Activated T-helper 2 cell treated with anti-CD3 and anti-CD28 coated beads, Interferon-gamma antibody, Interleukin-2, Interleukin-4, amounts not matched to agents 10 μg/mL and 5 μg/mL and 100 μg/mL, durations not matched to agents 14 hours and 24 hours and 36 hours (primary cell): Measurements from ENCODE around the gene UTP15. TPM values are rescaled to one million over a fixed set of nuclear protein-coding genes. Genes with fewer than 3 reads are reported as not detected.
A peak's percentile ranks its signal among the peaks of the same experiment; 100 is the strongest.

ENCODE experiments used
- DNase-seq: peaks from one replicate; pipeline ENCODE4 v3.0.0; 2021; ENCODE audit warnings: low spot score
- H3K27ac Mint-ChIP-seq: one replicate; pipeline ENCODE4 v1.8.0; 2021; ENCODE audit warnings: mixed read lengths
- H3K27me3 Mint-ChIP-seq: one replicate; pipeline ENCODE4 v1.8.0; 2021; ENCODE audit warnings: low read depth, mixed read lengths
- H3K36me3 Mint-ChIP-seq: one replicate; pipeline ENCODE4 v1.8.0; 2021; ENCODE audit warnings: low read depth, mixed read lengths
- H3K4me1 Mint-ChIP-seq: one replicate; pipeline ENCODE4 v1.8.0; 2021; ENCODE audit warnings: low read depth, mixed read lengths
- H3K4me3 Mint-ChIP-seq: one replicate; pipeline ENCODE4 v1.8.0; 2021; ENCODE audit warnings: low read depth, mild to moderate bottlenecking, moderate library complexity, mixed read lengths
- H3K9me3 Mint-ChIP-seq: one replicate; pipeline ENCODE4 v1.8.0; 2021; ENCODE audit warnings: mixed read lengths
- intact Hi-C: fragments of 100-400 bp; cut with micrococcal nuclease; formaldehyde crosslinking; loops from one replicate; pipeline ENCODE4 v1.15.1; 2023
- total RNA-seq: library from RNA; stranded (reverse); gene quantifications from 2 replicates; pipeline ENCODE4 v1.2.3, GENCODE V29; 2022

The UTP15 gene
- 46.0 and 47.0 TPM in 2 replicates for total RNA-seq

GRCh38 chr5:73565139-73565968 is at the start of gene UTP15, which contains the start of gene ANKRA2:
TSS of gene UTP15 (plus strand) at chr5:73565743. CDS start at chr5:73567345, 1,602 bp downstream.
TSS of gene ANKRA2 (minus strand) at chr5:73565639. CDS start at chr5:73562881, 2,758 bp downstream.
- Mint-ChIP-seq H3K4me1 (peaks cover 25% of the 10 kb centered on the region), H3K27me3 (no peaks in the 10 kb centered on the region), H3K9me3 (no peaks in the 10 kb centered on the region), H3K36me3 (peaks cover 31% of the 10 kb centered on the region), H3K27ac (peak within 1 kb of the TSS; percentile 95), H3K4me3 (peak within 1 kb of the TSS; percentile 96)
- peak; percentile 97 for DNase-seq
- intact Hi-C loops = loop anchor here (1.0 to 2.0 kb wide), 2 partner anchors 67 to 1201 kb away; partner anchors contain the start of genes BTF3, GFM2 and NSA2

GRCh38 chr5:73519531-73520283 is 45.8 kb upstream of the UTP15 start:
- Mint-ChIP-seq H3K9me3 (no peaks in the 10 kb centered on the region), H3K27ac (peak overlapping the region; percentile 28), H3K4me3 (peak overlapping the region; percentile 21), H3K4me1 (peaks cover 8% of the 10 kb centered on the region), H3K36me3 (no peaks in the 10 kb centered on the region), H3K27me3 (no peaks in the 10 kb centered on the region)
- peak; percentile 70 for DNase-seq
- intact Hi-C loops = loop anchor here (1.0 to 2.0 kb wide), 2 partner anchors 18 to 21 kb away; partner anchors contain the start of gene BTF3

- H3K9me3 Mint-ChIP-seq = no peaks in the 10 kb centered on the region
- peaks cover 7% of the 10 kb centered on the region for H3K27me3 Mint-ChIP-seq
- H3K4me3 Mint-ChIP-seq = no peak overlapping the region
- peaks cover 8% of the 10 kb centered on the region for H3K4me1 Mint-ChIP-seq
- H3K27ac Mint-ChIP-seq = no peak overlapping the region
- H3K36me3 Mint-ChIP-seq = no peaks in the 10 kb centered on the region
- DNase-seq = no peak
- intact Hi-C loops = no loop called here
These were observed 42.6 kb upstream of the UTP15 start for GRCh38 chr5:73522989-73523388.

- Mint-ChIP-seq H3K27me3 (peaks cover 14% of the 10 kb centered on the region), H3K4me1 (peaks cover 8% of the 10 kb centered on the region), H3K9me3 (no peaks in the 10 kb centered on the region), H3K36me3 (no peaks in the 10 kb centered on the region), H3K27ac (no peak overlapping the region), H3K4me3 (no peak overlapping the region)
- no peak for DNase-seq
- intact Hi-C loops = no loop called here
These were observed 41.7 kb upstream of the UTP15 start for GRCh38 chr5:73523861-73524260.

- intact Hi-C loops = no loop called here
- Mint-ChIP-seq H3K4me1 (no peaks in the 10 kb centered on the region), H3K4me3 (no peak overlapping the region), H3K27ac (no peak overlapping the region), H3K9me3 (no peaks in the 10 kb centered on the region), H3K27me3 (peaks cover 21% of the 10 kb centered on the region), H3K36me3 (no peaks in the 10 kb centered on the region)
- no peak for DNase-seq
These were observed 39.8 kb upstream of the UTP15 start for GRCh38 chr5:73525606-73526203.

GRCh38 chr5:73528248-73528647 is 37.3 kb upstream of the UTP15 start:
- Mint-ChIP-seq H3K4me1 (no peaks in the 10 kb centered on the region), H3K9me3 (no peaks in the 10 kb centered on the region), H3K27ac (no peak overlapping the region), H3K27me3 (peaks cover 34% of the 10 kb centered on the region), H3K4me3 (no peak overlapping the region), H3K36me3 (no peaks in the 10 kb centered on the region)
- intact Hi-C loops = no loop called here
- DNase-seq = no peak

- no peaks in the 10 kb centered on the region for H3K4me1 Mint-ChIP-seq
- peaks cover 41% of the 10 kb centered on the region for H3K27me3 Mint-ChIP-seq
- H3K27ac Mint-ChIP-seq = no peak overlapping the region
- intact Hi-C loops = no loop called here
- no peak overlapping the region for H3K4me3 Mint-ChIP-seq
- DNase-seq = no peak
- no peaks in the 10 kb centered on the region for H3K9me3 Mint-ChIP-seq
- no peaks in the 10 kb centered on the region for H3K36me3 Mint-ChIP-seq
These were observed 36.5 kb upstream of the UTP15 start for GRCh38 chr5:73529081-73529480.

GRCh38 chr5:73531356-73531755 is 34.2 kb upstream of the UTP15 start:
- H3K4me3 Mint-ChIP-seq = no peak overlapping the region
- H3K27me3 Mint-ChIP-seq = peaks cover 44% of the 10 kb centered on the region
- H3K4me1 Mint-ChIP-seq = no peaks in the 10 kb centered on the region
- intact Hi-C loops = no loop called here
- no peaks in the 10 kb centered on the region for H3K36me3 Mint-ChIP-seq
- no peak overlapping the region for H3K27ac Mint-ChIP-seq
- DNase-seq = no peak
- H3K9me3 Mint-ChIP-seq = no peaks in the 10 kb centered on the region

- Mint-ChIP-seq H3K27ac (no peak overlapping the region), H3K4me3 (no peak overlapping the region), H3K4me1 (no peaks in the 10 kb centered on the region), H3K36me3 (no peaks in the 10 kb centered on the region), H3K27me3 (peaks cover 42% of the 10 kb centered on the region), H3K9me3 (no peaks in the 10 kb centered on the region)
- intact Hi-C loops = no loop called here
- DNase-seq = no peak
These were observed 33.3 kb upstream of the UTP15 start for GRCh38 chr5:73532195-73532594.

GRCh38 chr5:73534011-73534644 is 31.4 kb upstream of the UTP15 start:
- H3K4me3 Mint-ChIP-seq = no peak overlapping the region
- no peak overlapping the region for H3K27ac Mint-ChIP-seq
- intact Hi-C loops = no loop called here
- H3K4me1 Mint-ChIP-seq = no peaks in the 10 kb centered on the region
- no peaks in the 10 kb centered on the region for H3K36me3 Mint-ChIP-seq
- H3K27me3 Mint-ChIP-seq = peaks cover 31% of the 10 kb centered on the region
- H3K9me3 Mint-ChIP-seq = no peaks in the 10 kb centered on the region
- DNase-seq = no peak

- no peak for DNase-seq
- Mint-ChIP-seq H3K36me3 (no peaks in the 10 kb centered on the region), H3K27ac (no peak overlapping the region), H3K4me1 (no peaks in the 10 kb centered on the region), H3K4me3 (no peak overlapping the region), H3K27me3 (peaks cover 28% of the 10 kb centered on the region), H3K9me3 (no peaks in the 10 kb centered on the region)
- intact Hi-C loops = loop anchor here (5.0 kb wide), 1 partner anchor 33 kb away; no protein-coding TSS in a partner anchor
These were observed 30.6 kb upstream of the UTP15 start for GRCh38 chr5:73534971-73535370.

- intact Hi-C loops = loop anchor here (5.0 kb wide), 1 partner anchor 37 kb away; no protein-coding TSS in a partner anchor
- Mint-ChIP-seq H3K9me3 (no peaks in the 10 kb centered on the region), H3K4me1 (peaks cover 13% of the 10 kb centered on the region), H3K27ac (no peak overlapping the region), H3K27me3 (peaks cover 10% of the 10 kb centered on the region), H3K36me3 (no peaks in the 10 kb centered on the region), H3K4me3 (no peak overlapping the region)
- DNase-seq = no peak
These were observed 25.8 kb upstream of the UTP15 start for GRCh38 chr5:73539730-73540129.
